Measurements from ENCODE around the gene CACNG4.

- no peak for TF ChIP-seq REST (IDR thresholded peaks at IDR 0.05; ENCODE audit: insufficient read depth in 1 of 2, low read depth in 2 of 2, low read length in 1 of 2)
- TF ChIP-seq CTCF (IDR thresholded peaks at IDR 0.05), result no peak
- TF ChIP-seq POLR2AphosphoS5 (IDR thresholded peaks at IDR 0.05; ENCODE audit: low read depth, low read length), result no peak
Observed at GRCh38 chr17:67054608-67055007, 90.1 kb downstream of the CACNG4 start.

Data from Panc1 (cell line).